HG02885 (cell line): ENCODE results near the gene HCFC1R1.

Source experiments
- ATAC-seq: cut with Tn5 transposase; IDR thresholded peaks from one replicate; pipeline ENCODE4 v1.9.1; 2021; ENCODE audit warnings: mild to moderate bottlenecking; ENCODE audit not compliant: unreplicated experiment, poor library complexity

Gene HCFC1R1

GRCh38 chr16:3035972-3036725, 12.4 kb upstream of the HCFC1R1 start:
- ATAC-seq, result no peak

DNA sequence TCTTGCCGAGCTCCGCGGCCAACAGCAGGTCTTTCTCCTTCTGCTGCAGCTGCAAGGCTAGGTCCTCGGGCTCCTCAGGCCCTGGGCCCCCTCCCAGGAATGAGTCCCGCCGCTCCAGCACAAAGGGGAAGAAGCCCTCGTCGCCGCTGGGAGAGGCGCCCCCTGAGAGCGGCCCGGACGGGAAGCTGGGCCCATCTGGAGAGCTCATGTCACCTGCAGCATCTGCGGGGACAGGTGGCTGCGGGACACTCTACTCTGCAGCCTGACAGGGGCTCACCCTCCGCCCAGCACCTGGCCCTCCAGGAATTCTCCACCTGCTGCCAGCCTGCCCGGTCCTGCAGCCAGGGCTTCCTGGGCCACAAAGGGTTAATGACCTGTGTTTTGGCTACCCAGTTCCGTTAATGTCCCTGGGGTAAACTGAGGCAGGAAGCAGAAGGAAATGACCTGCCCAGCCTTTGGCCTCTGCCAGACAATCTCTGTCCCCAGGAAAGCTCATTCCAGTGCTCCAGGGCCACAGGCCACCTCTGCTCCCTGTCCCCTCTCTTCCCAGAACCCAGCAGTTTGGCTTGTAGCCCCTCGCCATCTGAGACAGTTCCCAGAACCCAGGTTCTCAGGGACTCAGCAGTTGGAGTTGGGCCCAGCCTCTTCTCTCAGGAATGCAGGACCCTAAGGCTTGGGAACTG, 11.7 kb upstream of the HCFC1R1 start:
- no peak for ATAC-seq

GRCh38 chr16:3032624-3033023, 8.9 kb upstream of the HCFC1R1 start:
- ATAC-seq, result no peak

GRCh38 chr16:3030222-3031212, 6.8 kb upstream of the HCFC1R1 start:
- ATAC-seq, result no peak

DNA sequence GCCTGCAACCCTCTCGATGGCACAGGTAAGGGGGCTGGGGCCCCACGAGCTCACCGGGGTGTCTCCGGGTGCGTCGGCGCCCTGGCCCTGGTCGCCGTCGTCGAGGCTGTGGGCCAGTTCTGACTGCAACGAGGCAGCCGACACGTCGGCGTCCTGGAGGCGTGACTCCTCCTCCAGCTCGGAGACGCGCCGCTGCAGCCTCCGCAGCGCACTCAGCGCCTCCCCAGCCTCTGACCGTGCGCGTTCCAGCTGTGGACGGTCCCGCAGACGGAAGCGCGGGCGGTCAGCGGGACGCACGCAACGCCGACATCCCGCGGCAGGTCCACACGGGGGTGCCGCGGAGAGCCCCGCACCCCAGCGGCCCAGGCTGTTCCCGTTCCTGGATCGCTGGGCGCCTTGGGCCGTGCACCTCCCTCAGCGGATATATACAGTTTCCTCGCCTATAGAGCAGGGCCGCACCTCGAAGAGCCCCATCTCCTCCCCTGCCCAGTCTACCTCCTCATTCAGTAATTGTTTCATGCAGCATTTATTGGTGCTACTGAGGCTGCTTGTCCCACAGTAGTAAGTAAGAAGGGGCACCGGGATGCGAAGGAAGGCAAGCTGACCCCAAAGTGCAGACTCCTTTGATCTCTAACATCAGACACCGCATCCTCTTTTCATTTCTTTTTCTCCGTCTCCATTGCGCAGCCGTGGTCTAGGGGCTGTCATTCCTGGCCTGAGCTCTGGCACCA, 5.9 kb upstream of the HCFC1R1 start:
- no peak for ATAC-seq

- no peak for ATAC-seq
These were observed 5.1 kb upstream of the HCFC1R1 start for GRCh38 chr16:3028716-3029319.

GRCh38 chr16:3027983-3028715, 4.4 kb upstream of the HCFC1R1 start:
- ATAC-seq, result peak; percentile 37

- no peak for ATAC-seq
These were observed 3.7 kb upstream of the HCFC1R1 start for GRCh38 chr16:3027489-3027795.

DNA sequence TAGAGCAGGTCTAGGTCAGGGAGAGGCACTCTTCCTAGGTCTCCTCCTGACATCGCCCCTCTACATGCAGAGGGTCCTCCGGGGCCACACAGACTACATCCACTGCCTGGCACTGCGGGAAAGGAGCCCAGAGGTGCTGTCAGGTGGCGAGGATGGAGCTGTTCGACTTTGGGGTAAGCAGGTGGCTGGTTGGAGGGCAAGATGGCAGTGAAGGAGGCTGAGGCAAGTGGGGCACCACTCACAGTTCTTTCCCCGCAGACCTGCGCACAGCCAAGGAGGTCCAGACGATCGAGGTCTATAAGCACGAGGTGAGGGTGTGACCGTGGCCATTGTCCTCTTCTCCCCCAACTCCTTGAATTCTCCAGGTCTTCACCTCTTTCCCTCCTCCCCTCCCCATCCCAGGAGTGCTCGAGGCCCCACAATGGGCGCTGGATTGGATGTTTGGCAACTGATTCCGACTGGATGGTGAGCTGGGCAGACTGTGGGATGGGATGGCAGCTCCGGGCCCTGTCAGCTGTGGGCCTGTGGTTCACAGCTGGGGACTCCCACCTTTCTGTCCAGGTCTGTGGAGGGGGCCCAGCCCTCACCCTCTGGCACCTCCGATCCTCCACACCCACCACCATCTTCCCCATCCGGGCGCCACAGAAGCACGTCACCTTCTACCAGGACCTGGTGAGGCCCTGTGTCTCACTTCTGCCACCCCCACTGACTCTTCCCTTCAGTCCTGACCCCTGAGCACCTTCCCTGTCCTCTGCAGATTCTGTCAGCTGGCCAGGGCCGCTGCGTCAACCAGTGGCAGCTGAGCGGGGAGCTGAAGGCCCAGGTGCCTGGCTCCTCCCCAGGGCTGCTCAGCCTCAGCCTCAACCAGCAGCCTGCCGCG, 3.1 kb upstream of the HCFC1R1 start:
- ATAC-seq, result no peak

DNA sequence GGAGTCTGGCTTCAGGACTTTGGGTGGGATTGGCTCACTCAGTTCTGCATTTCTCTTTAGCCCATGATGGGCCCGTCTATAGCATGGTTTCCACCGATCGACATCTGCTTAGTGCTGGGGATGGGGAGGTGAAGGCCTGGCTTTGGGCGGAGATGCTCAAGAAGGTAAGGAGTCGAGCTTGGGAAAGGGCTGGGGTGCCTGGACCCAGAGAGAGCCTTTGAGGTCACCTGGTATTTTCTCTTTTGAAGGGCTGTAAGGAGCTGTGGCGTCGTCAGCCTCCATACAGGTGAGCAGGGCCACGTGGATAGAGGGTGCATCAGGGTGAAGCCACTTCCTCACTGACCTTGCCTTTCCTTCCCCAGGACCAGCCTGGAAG, 2.2 kb upstream of the HCFC1R1 start:
- ATAC-seq, result no peak

- ATAC-seq, result no peak
These were observed 1.6 kb upstream of the HCFC1R1 start for GRCh38 chr16:3025032-3026002.

- ATAC-seq, result no peak
These were observed 400 bp downstream of the HCFC1R1 start for GRCh38 chr16:3023415-3023668.

- ATAC-seq, result no peak
These were observed 893 bp downstream of the HCFC1R1 start for GRCh38 chr16:3022684-3023414.

- ATAC-seq, result no peak
These were observed 1.5 kb downstream of the HCFC1R1 start for GRCh38 chr16:3022208-3022683.

GRCh38 chr16:3021449-3022207, 2.1 kb downstream of the HCFC1R1 start:
- no peak for ATAC-seq
